ENCODE data around the gene SBK3. TPM values are rescaled to one million over a fixed set of nuclear protein-coding genes. Genes with fewer than 3 reads are reported as not detected.

Gene SBK3, protein sequence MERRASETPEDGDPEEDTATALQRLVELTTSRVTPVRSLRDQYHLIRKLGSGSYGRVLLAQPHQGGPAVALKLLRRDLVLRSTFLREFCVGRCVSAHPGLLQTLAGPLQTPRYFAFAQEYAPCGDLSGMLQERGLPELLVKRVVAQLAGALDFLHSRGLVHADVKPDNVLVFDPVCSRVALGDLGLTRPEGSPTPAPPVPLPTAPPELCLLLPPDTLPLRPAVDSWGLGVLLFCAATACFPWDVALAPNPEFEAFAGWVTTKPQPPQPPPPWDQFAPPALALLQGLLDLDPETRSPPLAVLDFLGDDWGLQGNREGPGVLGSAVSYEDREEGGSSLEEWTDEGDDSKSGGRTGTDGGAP
- not detected in 2 replicates for total RNA-seq

GRCh38 chr19:55545443-55545842 lies at the start of gene SBK3:
TSS of gene SBK3 (minus strand) at chr19:55545543. CDS start at chr19:55545543, 0 bp downstream.

GRCh38 chr19:55580628-55581144 lies 35.3 kb upstream of the SBK3 start, which contains the start of gene ZNF579:
TSS of gene ZNF579 (minus strand) at chr19:55580848. CDS start at chr19:55579639, 1,209 bp downstream.

GRCh38 chr19:55536951-55537740 lies 8.2 kb downstream of the SBK3 start, which contains the start of gene SBK2:
TSS of gene SBK2 (minus strand) at chr19:55537133. CDS start at chr19:55536294, 839 bp downstream.

Other genes with a start within 250 kb of the SBK3 start
- not detected in 2 replicates for gene TMEM150B, start 220.2 kb downstream of the SBK3 start, total RNA-seq
- 9.5 and 9.8 TPM in 2 replicates for gene KMT5C, start 205.7 kb downstream of the SBK3 start, total RNA-seq
- 0.09 TPM in 1 of 2 replicates, not detected in the other for gene COX6B2, start 190.8 kb downstream of the SBK3 start, total RNA-seq
- not detected in 2 replicates for gene GARIN5B, start 182.3 kb downstream of the SBK3 start, total RNA-seq
- 14.4 and 33.9 TPM in 2 replicates for gene IL11, start 175.1 kb downstream of the SBK3 start, total RNA-seq
- gene TMEM190, start 168.7 kb downstream of the SBK3 start, total RNA-seq = not detected in 2 replicates
- gene TMEM238, start 161.3 kb downstream of the SBK3 start, total RNA-seq = 0.30 and 0.32 TPM in 2 replicates
- gene RPL28, start 159.6 kb downstream of the SBK3 start, total RNA-seq = 212 and 468 TPM in 2 replicates
- gene UBE2S, start 137.8 kb downstream of the SBK3 start, total RNA-seq = 72.5 and 94.4 TPM in 2 replicates
- not detected in 2 replicates for gene SHISA7, start 102.2 kb downstream of the SBK3 start, total RNA-seq
- 29.4 and 47.2 TPM in 2 replicates for gene ISOC2, start 83.9 kb downstream of the SBK3 start, total RNA-seq
- not detected in 2 replicates for gene C19orf85, start 80.8 kb downstream of the SBK3 start, total RNA-seq
- 1.5 and 3.0 TPM in 2 replicates for gene ZNF628, start 68.9 kb downstream of the SBK3 start, total RNA-seq
- gene NAT14, start 60.4 kb downstream of the SBK3 start, total RNA-seq = 18.0 and 20.5 TPM in 2 replicates
- 13.7 and 16.0 TPM in 2 replicates for gene SSC5D, start 57.1 kb downstream of the SBK3 start, total RNA-seq
- not detected in 2 replicates for gene SBK2, start 8.4 kb downstream of the SBK3 start, total RNA-seq
- gene ZNF579, start 35.3 kb upstream of the SBK3 start, total RNA-seq = 3.9 and 6.5 TPM in 2 replicates
- gene FIZ1, start 54.0 kb upstream of the SBK3 start, total RNA-seq = 3.0 and 3.6 TPM in 2 replicates
- 5.9 and 7.1 TPM in 2 replicates for gene ZNF524, start 54.7 kb upstream of the SBK3 start, total RNA-seq
- gene ZNF865, start 60.1 kb upstream of the SBK3 start, total RNA-seq = 2.1 and 3.3 TPM in 2 replicates
- 2.5 and 4.2 TPM in 2 replicates for gene ZNF784, start 79.0 kb upstream of the SBK3 start, total RNA-seq
- gene ZNF580, start 95.5 kb upstream of the SBK3 start, total RNA-seq = 4.8 and 4.9 TPM in 2 replicates
- 10.7 and 14.6 TPM in 2 replicates for gene ZNF581, start 98.1 kb upstream of the SBK3 start, total RNA-seq
- 8.2 and 8.6 TPM in 2 replicates for gene CCDC106, start 102.7 kb upstream of the SBK3 start, total RNA-seq
- 61.8 and 111 TPM in 2 replicates for gene U2AF2, start 109.5 kb upstream of the SBK3 start, total RNA-seq
- 51.4 and 172 TPM in 2 replicates for gene EPN1, start 129.7 kb upstream of the SBK3 start, total RNA-seq
- not detected in 2 replicates for gene NLRP9, start 192.9 kb upstream of the SBK3 start, total RNA-seq
- gene RFPL4A, start 213.6 kb upstream of the SBK3 start, total RNA-seq = not detected in 2 replicates
- gene RFPL4AL1, start 223.6 kb upstream of the SBK3 start, total RNA-seq = not detected in 2 replicates

All from smooth muscle cell of the umbilical artery (primary cell).